Fibroblast of skin of right quadriceps (primary cell): ENCODE measurements around the gene PTN.

Experiments
- DNase-seq: peaks from one replicate; pipeline ENCODE4 v3.0.0-alpha.2; 2013

PTN gene, protein sequence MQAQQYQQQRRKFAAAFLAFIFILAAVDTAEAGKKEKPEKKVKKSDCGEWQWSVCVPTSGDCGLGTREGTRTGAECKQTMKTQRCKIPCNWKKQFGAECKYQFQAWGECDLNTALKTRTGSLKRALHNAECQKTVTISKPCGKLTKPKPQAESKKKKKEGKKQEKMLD

DNA sequence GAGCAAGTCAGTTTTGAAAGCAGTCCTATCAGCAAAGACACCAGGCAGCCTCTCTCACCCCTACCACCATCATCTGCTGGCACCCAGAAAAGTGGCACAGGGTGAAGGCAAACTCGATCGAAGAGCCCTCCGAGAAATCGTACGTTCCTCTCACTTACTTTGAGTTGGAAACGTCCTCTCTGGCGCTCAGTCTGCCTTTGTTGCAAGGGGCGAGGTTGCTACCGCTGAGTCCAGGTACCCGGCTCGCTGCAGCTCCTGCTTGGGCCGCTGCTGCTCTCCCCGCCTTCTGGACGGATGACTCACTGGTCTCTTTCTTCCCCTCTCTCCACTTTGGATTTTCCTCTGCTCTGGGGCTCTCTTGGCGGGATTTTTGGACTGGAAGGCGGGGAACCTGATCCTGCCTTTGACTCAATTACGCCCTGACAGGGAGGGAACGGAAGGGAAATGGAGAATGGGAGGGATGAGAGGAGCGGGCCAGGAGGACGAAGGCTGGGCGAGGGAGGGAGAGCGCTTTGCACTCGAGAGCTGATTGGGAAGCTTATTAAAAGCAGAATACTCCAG lies at the start of gene PTN:
PTN (minus strand) TSS at position 453 of the 561 bp plus-strand sequence. CDS start 88,760 bp downstream, outside the sequence.
- DNase-seq = peak; percentile 73

- DNase-seq = no peak
These were observed 46.5 kb upstream of the PTN start for GRCh38 chr7:137390076-137390475.

- DNase-seq = peak; percentile 42
These were observed 45.4 kb upstream of the PTN start for GRCh38 chr7:137388916-137389315.

DNA sequence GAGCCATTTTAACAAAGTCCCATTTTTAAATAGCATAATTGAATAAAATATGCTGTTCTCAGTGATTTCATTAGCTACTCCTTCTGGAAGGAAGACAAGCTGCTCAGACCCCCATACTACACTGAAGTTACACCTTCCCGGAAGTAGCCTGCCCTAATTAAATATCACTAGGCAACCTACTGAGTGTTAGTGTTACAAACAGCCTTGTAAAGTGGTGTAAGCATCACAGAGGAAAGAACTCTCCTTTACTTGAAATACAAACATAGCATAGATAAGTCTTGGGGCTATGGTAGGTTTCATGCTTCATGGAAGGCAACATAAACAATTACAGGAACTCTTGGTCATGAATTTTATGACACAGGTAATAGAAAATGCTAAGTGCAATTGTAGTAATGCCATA lies 43.4 kb upstream of the PTN start:
- DNase-seq = no peak

DNA sequence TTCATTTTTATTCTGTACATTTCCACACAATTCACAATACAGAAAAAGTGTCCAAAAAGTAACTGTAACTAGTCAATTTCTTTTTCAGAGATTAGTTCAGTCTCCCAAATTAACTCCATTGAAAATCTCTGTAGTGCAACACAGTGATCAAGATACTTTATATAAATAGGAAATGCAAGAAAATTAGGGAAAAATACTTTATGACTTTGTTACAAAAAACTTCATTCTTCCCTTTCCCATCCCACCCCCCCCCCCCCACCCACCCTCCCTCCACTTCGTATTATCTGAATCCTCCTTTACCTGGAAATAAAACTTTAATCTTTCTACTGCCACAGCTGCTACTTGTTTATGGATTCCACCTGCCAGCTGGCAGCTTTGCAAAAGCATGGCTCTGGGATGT lies 37.5 kb upstream of the PTN start:
- no peak for DNase-seq

DNA sequence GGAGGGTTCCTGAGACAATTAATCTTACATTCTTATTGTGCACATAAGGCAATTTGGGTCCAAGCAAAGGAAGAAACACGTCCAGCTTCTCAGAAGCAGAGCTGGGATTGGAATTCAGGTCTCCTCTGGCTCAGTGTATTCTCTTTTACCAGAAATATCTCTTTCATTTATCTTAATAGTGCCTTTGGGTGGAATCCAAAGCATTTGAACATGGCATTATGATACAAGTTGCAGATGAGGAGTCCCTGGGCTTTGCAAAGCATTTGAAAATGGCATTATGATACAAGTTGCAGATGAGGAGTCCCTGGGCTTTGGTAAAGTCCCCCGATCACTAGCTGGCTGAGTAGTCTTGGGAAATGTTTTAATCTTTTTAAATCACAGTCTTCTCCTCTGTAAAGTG lies 30.0 kb upstream of the PTN start:
- DNase-seq = no peak

GRCh38 chr7:137371616-137372015 lies 28.1 kb upstream of the PTN start:
- no peak for DNase-seq

GRCh38 chr7:137366995-137367394 lies 23.5 kb upstream of the PTN start:
- no peak for DNase-seq

DNA sequence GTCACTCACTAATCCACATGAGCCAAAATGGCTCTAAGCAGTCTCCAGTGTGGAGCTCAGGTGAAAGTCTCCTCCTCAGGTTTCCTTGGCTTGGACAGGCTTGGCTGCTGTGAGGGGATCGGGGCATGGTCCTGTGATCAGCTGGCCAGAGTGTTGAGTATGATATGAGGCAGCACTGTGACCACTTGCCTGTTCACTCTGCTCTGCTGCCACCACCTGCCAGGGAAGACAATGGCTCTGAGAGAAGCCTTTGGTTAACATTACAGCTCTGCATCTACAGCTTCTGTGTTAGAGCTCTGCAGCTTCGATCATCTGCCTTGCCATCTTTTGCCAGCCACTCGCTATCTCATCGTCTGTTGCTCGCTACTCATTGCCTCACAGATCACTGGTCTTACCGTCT lies 20.1 kb upstream of the PTN start:
- DNase-seq = no peak

DNA sequence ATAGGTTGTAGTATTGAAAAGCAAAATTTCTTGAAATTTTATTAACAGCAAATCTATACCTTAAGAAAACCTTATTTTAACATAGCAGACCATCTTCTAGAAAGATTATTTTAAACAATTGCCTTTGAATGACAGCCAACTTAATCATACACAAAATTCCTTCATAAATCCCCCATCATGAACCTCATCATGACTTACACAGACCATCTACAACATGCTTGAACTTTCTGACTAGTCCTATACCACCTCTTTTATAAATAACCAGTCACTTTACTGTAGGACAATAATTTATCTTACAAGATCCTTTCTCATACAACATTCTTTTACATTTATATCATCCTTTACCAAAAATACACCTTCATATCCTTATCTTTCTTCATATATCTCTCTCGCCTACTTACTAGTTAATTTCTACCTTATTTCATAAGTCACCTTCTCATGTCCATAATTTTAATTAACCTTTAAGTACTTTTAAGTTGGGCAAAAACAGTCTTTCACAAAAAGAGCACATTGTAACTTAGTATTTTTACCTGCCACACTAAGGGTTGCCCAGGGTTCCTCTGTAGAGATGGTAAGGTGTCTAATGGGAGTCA lies 16.6 kb upstream of the PTN start:
- DNase-seq = no peak

DNA sequence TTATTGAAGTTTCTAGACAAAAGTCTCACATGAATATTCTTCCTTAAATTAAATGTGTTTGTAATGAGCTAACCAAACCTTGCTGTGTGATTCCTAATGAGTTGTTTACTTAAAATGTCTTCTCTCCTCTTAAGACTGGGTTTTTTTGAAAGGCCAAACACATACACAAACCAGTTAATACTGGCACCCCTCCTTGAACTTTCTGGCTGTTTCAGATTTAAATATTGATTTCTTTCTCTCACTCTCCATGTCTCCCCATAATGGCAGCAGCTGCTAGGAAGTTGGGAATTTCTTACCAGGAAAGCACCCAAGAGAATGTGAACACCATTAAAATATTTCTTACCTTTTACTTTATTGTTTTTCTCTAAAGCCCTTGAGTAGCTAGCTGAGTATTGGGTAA lies 11.4 kb upstream of the PTN start:
- no peak for DNase-seq

- peak; percentile 35 for DNase-seq
These were observed 10.9 kb upstream of the PTN start for GRCh38 chr7:137354396-137354795.

DNA sequence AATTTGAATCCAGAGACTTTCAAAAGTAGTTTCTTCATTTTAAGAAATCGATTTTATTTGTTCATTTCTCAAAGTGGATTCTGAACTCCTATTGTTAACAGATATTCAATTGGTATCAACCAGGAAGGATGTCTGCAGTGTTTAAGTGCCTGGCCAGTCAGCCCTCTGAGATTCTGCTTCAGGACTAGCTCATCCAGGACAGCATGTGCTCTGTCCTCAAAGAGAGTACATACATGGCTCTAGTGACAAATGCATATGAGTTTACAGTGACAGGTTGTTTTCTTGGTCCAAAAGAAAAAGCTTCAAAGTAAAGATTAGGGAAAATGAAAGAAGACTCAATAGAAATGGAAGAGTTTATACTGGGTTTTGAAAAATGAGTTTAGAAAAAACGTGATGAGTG lies 8.4 kb upstream of the PTN start:
- no peak for DNase-seq

GRCh38 chr7:137345799-137346449 lies 2.4 kb upstream of the PTN start:
- DNase-seq = no peak

GRCh38 chr7:137342828-137343261 lies 688 bp downstream of the PTN start:
- no peak for DNase-seq

DNA sequence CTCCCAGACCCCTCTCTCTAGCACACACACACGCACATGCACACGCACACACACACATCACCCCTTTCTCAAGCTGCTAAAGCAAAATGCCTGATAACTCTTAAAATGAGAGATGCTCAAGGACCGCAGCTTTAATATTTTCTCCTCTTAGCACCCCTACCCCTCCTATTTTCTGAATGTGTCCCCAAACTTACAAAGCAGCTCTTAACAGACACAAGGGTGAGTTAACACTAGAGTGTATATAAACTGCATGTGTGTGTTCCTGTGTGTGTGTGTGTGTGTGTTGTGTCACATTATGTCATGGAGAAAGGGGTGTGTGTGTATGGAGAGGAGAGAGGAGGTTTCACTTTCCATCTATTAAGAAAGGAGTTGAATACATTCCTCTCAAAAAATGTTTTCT lies 1.3 kb downstream of the PTN start:
- DNase-seq = peak; percentile 9

DNA sequence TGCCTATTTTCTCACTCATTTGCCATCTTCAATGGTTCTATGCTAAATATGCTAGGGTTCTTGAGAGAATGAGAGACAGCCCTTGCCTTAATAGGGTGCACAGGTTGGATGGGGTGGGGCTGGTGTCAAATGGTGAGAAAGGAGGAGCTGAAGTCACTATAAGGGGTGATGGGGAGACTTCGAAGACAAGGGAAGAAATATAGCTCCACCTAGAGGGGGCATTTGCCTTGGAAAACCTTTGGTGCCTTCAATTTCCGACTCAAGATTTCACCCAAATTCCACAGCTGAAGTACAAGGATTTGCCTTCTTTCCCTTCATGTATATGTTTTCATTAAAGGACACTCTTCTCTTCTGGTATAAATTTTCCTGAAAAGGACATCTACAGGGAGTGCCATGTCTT lies 5.6 kb downstream of the PTN start:
- DNase-seq = no peak

DNA sequence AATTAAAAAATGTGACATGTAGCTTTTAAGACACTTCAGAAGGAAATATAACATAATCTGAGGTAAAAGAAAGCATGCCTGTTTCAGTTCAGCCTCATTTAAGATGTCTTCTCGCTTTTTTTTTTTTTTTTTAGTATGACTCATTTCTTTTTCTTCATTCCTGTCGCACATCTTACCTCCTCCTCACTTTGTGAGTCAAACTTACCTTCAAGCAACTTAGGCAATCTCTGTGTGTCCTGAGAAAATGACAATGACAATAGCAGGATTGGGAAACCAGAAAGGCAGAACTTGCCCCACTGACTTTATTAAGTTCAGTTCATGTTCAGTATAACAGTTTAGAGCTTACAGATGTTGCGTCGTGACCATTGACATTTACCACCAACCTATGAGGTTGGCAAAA lies 7.7 kb downstream of the PTN start:
- DNase-seq = no peak

DNA sequence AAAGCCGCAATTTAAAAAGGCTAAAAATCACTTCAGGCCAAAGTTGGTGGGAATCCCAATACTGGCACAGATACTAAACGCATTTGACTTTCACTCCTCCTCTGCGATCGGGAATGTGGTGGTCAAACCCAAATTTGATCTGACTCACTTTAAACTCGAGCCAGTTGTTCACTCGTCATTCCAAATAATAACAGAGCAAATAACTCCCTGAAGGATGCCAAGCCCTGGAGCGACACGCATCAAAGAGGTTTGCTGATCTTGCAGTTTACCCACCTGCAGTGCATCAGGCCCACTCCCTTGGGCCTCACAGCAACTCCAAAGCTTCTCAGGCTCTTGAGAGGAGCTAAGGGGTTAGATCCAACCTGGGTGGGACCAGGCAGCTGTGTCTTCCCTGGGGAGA lies 12.2 kb downstream of the PTN start:
- no peak for DNase-seq

DNA sequence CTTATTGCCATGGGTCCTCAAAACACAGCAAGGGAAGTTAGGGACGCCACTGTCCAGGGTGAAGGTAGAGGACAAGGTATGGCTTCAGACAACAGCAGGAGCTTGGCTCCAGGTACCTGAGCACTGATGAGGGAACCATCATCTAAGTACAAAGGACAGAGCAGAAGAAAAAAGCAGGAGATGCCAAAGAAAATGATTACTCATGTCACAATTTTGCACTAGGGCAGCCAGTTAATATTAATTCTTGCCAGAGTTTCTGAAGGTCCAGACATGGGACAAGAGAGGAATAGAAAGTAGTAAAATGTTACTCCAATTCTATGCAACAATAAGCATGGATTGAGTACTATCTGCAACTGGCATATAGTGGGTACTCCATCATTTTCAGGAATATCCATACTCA lies 14.1 kb downstream of the PTN start:
- no peak for DNase-seq

DNA sequence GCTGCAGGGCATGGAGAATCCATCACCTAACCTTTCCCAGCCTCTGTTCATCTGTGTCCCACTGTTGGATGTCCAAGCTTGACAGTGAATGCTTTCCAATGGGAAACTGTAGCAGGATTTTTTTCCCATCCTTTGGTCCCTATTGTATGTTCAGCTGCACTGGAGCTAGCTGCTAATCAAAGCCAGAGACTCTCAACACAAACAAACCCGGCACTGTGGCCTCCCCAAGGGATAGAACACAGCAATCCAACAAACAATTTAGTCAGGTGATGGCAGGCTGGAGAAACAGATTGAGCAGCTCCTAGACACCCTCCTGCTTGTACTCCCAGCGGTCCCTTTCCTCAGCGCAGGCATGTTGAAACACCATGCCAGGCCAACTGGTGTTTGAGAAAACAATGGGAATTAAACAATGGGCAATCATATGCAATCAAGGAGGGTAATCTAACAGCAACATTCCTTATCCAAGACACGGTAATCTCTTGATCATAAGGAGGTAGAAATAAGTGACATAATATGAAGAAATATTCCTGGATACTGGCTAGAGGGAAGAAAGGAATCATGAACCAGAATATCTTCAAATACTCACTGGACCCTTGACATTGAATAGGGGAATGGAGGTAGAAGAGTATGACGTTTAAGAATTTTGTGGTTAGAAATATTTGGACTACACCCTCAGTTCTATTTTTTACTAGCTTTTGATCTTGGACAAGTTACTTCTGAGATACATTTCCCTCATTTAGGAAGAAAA lies 15.0 kb downstream of the PTN start:
- DNase-seq = no peak

- DNase-seq = no peak
These were observed 17.6 kb downstream of the PTN start for GRCh38 chr7:137325927-137326326.
